GM12872 (cell line): ENCODE results near the gene LINGO1.

Experiments
- CTCF ChIP-seq: IDR thresholded peaks from 3 replicates; pipeline ENCODE4 v1.5.1; 2011; ENCODE audit warnings: low read depth, mild to moderate bottlenecking, low read length, moderate library complexity; ENCODE audit not compliant: insufficient read depth

The LINGO1 gene

GRCh38 chr15:77644543-77645247, 12.0 kb upstream of the LINGO1 start:
- no peak for TF ChIP-seq CTCF

GRCh38 chr15:77643764-77644163, 11.1 kb upstream of the LINGO1 start:
- TF ChIP-seq CTCF, result no peak

- no peak for TF ChIP-seq CTCF
Measured at GRCh38 chr15:77642793-77643430, 10.2 kb upstream of the LINGO1 start.

GRCh38 chr15:77641999-77642398, 9.3 kb upstream of the LINGO1 start:
- no peak for TF ChIP-seq CTCF

DNA sequence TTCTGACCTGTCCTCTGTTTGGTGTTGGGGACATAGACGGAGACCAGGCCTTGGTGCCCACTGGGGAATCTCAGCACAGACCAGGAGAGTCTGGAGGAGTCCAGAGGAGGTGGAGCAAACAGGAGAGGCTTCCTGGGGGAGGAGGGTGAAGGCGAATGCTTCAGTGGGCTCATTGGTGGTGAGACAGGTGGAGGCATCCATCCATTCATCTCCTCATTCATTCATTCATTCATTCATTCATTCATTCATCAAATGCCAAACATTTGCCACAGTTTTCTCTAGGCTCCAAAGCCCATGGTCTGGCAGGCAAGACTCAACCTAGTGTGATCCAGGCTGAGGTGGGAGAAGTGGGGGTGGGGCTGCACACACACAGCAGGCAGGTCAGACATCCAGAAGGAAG, 7.9 kb upstream of the LINGO1 start:
- no peak for TF ChIP-seq CTCF

- no peak for TF ChIP-seq CTCF
Measured at GRCh38 chr15:77639431-77639830, 6.7 kb upstream of the LINGO1 start.

DNA sequence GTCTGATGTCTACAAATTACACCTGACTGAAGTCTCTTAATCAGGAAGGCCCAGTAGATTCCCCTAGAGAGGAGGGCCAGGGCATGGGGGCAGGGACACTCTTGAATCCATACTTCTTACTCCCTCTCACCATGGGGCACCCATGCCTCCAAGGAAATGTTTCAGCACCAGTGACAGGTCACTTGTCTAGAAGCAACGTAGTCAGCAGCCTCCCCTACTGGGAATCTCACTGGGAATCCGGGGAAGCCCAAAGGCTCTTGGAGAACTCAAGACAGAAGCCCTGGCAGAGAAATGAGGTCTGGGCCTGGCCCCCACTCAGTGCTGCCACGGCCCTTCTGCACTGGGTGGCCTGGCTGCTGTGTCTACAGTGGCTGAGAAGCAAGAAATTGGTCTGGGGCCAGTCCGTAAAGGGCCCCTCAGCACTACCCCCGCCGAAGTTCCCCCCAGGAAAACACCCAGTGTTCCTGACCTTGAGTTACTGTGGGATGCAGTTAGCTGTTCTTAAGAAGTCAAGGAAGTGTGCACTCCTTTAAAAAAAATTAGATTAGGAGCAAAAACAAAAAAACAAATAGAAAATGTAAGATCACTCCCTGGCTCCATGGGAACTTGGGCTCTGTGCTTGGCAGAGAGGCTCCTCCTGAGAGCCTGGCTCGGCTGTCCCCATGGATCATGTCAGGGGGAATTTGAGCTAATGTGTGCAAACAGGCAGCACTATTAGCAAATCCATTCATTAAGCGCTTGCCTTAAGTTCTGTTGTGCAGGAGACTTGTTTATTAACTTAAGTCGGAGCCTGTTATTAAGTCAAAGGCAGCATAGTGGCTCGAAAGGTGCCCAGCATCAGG, 5.4 kb upstream of the LINGO1 start:
- no peak for TF ChIP-seq CTCF
